SK-N-SH (cell line): ENCODE results near the gene EPHA5. TPM values are rescaled to one million over a fixed set of nuclear protein-coding genes. Genes with fewer than 3 reads are reported as not detected.

Source experiments
- CTCF ChIA-PET: fragments of 300-600, 350-600 bp; formaldehyde crosslinking; extraction: SDS; loops from one replicate; lab custom pipeline; 2021; lab: Yijun Ruan, JAX
- POLR2A ChIA-PET: fragments of 350-600 bp; sonication (Branson Sonifier 250); formaldehyde crosslinking; extraction: SDS; loops from one replicate; lab custom pipeline; 2020; ENCODE audit warnings: antibody characterized with exemption, inconsistent platforms; lab: Yijun Ruan, JAX
- DNase-seq: peaks from one replicate; pipeline ENCODE4 v3.0.0; 2012
- H2AFZ ChIP-seq: fragments of 200-600 bp; sonication (generic); 2 replicates; pipeline ENCODE4 v1.8.1; 2016; ENCODE audit warnings: antibody characterized with exemption, mild to moderate bottlenecking, low read depth
- H3F3A ChIP-seq: fragments of 200-600 bp; sonication (generic); replicated peaks from 2 replicates; pipeline ENCODE3; 2016; ENCODE audit warnings: antibody characterized with exemption, mild to moderate bottlenecking; ENCODE audit not compliant: insufficient read depth
- H3K27ac ChIP-seq, 2 experiments: fragments of 200-500 bp in 1 of 2; fragments of 200-600 bp in 1 of 2; sonication (Bioruptor generic) in 1 of 2; sonication (generic), shearing (Covaris generic) in 1 of 2; 2 replicates each; pipeline versions ENCODE4 v1.5.1 to v1.6.1; 2014 to 2016; ENCODE audit warnings: low read depth in 2 of 2, inconsistent platforms in 1 of 2, low read length in 1 of 2, mild to moderate bottlenecking in 1 of 2, mixed read lengths in 1 of 2
- H3K27me3 ChIP-seq: fragments of 200-600 bp; sonication (generic), shearing (Covaris generic); 2 replicates; pipeline ENCODE4 v1.6.1; 2016; ENCODE audit warnings: mixed run types; ENCODE audit not compliant: insufficient read depth
- H3K36me3 ChIP-seq, 2 experiments: fragments of 200-500 bp in 1 of 2; fragments of 200-600 bp in 1 of 2; sonication (Bioruptor generic) in 1 of 2; sonication (generic) in 1 of 2; replicated peaks in 1 of 2; 2 replicates each; pipeline versions ENCODE3 to v1.5.1; 2014 to 2016; ENCODE audit warnings: low read length in 1 of 2, mild to moderate bottlenecking in 1 of 2; ENCODE audit not compliant: insufficient read depth in 2 of 2, control insufficient read depth in 1 of 2
- H3K4me1 ChIP-seq, 2 experiments: fragments of 200-500 bp in 1 of 2; fragments of 200-600 bp in 1 of 2; sonication (Bioruptor generic) in 1 of 2; sonication (generic), shearing (Covaris generic) in 1 of 2; 2 replicates each; pipeline versions ENCODE4 v1.5.1 to v1.6.1; 2014 to 2016; ENCODE audit warnings: low read depth in 1 of 2, low read length in 1 of 2, mixed run types in 1 of 2; ENCODE audit not compliant: insufficient read depth in 2 of 2, control insufficient read depth in 1 of 2
- H3K4me2 ChIP-seq: fragments of 200-600 bp; sonication (generic), shearing (Covaris generic); 2 replicates; pipeline ENCODE4 v1.6.1; 2017; ENCODE audit warnings: mixed run types
- H3K4me3 ChIP-seq, 2 experiments: fragments of 200-500 bp in 1 of 2; fragments of 200-600 bp in 1 of 2; sonication (Bioruptor generic) in 1 of 2; sonication (generic), shearing (Covaris generic) in 1 of 2; 2 replicates each; pipeline versions ENCODE4 v1.5.1 to v1.8.1; 2014 to 2016; ENCODE audit warnings: low read depth in 2 of 2, inconsistent platforms in 1 of 2, low read length in 1 of 2, mild to moderate bottlenecking in 1 of 2, mixed read lengths in 1 of 2, moderate library complexity in 1 of 2
- H3K79me2 ChIP-seq: fragments of 200-600 bp; sonication (generic); 2 replicates; pipeline ENCODE4 v1.8.1; 2017; ENCODE audit warnings: mild to moderate bottlenecking; ENCODE audit not compliant: insufficient read depth
- H3K9ac ChIP-seq: fragments of 200-600 bp; sonication (generic); 2 replicates; pipeline ENCODE4 v1.6.1; 2017; ENCODE audit warnings: mixed run types
- H3K9me2 ChIP-seq: fragments of 200-600 bp; sonication (generic); 2 replicates; pipeline ENCODE4 v1.6.1; 2017; ENCODE audit warnings: mixed run types
- H3K9me3 ChIP-seq: fragments of 200-600 bp; sonication (generic); 2 replicates; pipeline ENCODE4 v1.6.1; 2017; ENCODE audit warnings: mixed run types, mild to moderate bottlenecking, moderate library complexity
- H4K20me1 ChIP-seq: fragments of 200-600 bp; sonication (generic); 2 replicates; pipeline ENCODE4 v1.6.1; 2017; ENCODE audit warnings: mild to moderate bottlenecking, mixed run types; ENCODE audit not compliant: insufficient read depth
- EP300 ChIP-seq, 2 experiments: IDR thresholded peaks; 2 replicates each; pipeline versions ENCODE4 v1.4.0 to v1.6.1; 2012; ENCODE audit warnings: borderline replicate concordance in 1 of 2, low read depth in 1 of 2, low read length in 1 of 2
- EZH2phosphoT487 ChIP-seq: fragments of 200-600 bp; sonication (generic); IDR thresholded peaks from 2 replicates; pipeline ENCODE4 v1.6.1; 2017; ENCODE audit warnings: low read depth, mixed run types, mild to moderate bottlenecking, antibody characterized with exemption, moderate library complexity, borderline replicate concordance
- GABPA ChIP-seq: IDR thresholded peaks from 2 replicates; pipeline ENCODE4 v1.4.0; 2012; ENCODE audit warnings: low read depth, mild to moderate bottlenecking
- JUND ChIP-seq: IDR thresholded peaks from 2 replicates; pipeline ENCODE4 v1.4.0; 2012
- MEF2A ChIP-seq: IDR thresholded peaks from 2 replicates; pipeline ENCODE4 v1.4.0; 2012; ENCODE audit warnings: low read depth, borderline replicate concordance
- NFIC ChIP-seq: IDR thresholded peaks from 2 replicates; pipeline ENCODE4 v1.4.0; 2012; ENCODE audit warnings: borderline replicate concordance
- NRF1 ChIP-seq: IDR thresholded peaks from 2 replicates; pipeline ENCODE4 v1.6.1; 2012; ENCODE audit warnings: low read depth, mild to moderate bottlenecking, low read length
- RAD21 ChIP-seq: IDR thresholded peaks from 2 replicates; pipeline ENCODE4 v1.6.1; 2012; ENCODE audit warnings: mild to moderate bottlenecking, low read length
- RFX5 ChIP-seq: IDR thresholded peaks from 2 replicates; pipeline ENCODE4 v1.6.1; 2012; ENCODE audit warnings: mild to moderate bottlenecking, improper control_type of control experiment, low read length
- RXRA ChIP-seq: IDR thresholded peaks from 2 replicates; pipeline ENCODE4 v1.4.0; 2012; ENCODE audit warnings: low read depth, mild to moderate bottlenecking, borderline replicate concordance
- SIN3A ChIP-seq: IDR thresholded peaks from 2 replicates; pipeline ENCODE4 v1.6.1; 2012; ENCODE audit warnings: low read depth, mild to moderate bottlenecking, low read length, moderate library complexity, borderline replicate concordance
- YY1 ChIP-seq: IDR thresholded peaks from 2 replicates; pipeline ENCODE4 v1.4.0; 2012; ENCODE audit warnings: low read depth, mild to moderate bottlenecking
- WGBS: methylation state at CpG from one replicate; pipeline ENCODE4 v1.1.6; 2017; ENCODE audit warnings: low lambda C conversion rate; 5-methylcytosine and 5-hydroxymethylcytosine counted together
- polyA plus RNA-seq, 3 experiments: library from polyadenylated mRNA; depleted of rRNA; stranded (reverse); fragments of >200 nt; gene quantifications; 2 replicates each; pipeline ENCODE4 v1.2.3, GENCODE V29; 2012
- TF ChIP-seq, protein P1 (sequence below): fragments of 150-350 bp; IDR thresholded peaks from 2 replicates; pipeline ENCODE4 v1.6.1; 2016; ENCODE audit warnings: mild to moderate bottlenecking, low read depth, low read length
- TF ChIP-seq, protein P2 (sequence below): IDR thresholded peaks from 2 replicates; pipeline ENCODE4 v1.4.0; 2012; ENCODE audit warnings: low read depth, borderline replicate concordance
- TF ChIP-seq, protein P3 (sequence below): IDR thresholded peaks from 2 replicates; pipeline ENCODE4 v1.4.0; 2012; ENCODE audit warnings: low read depth, borderline replicate concordance
- TF ChIP-seq, protein P4 (sequence below): IDR thresholded peaks from 2 replicates; pipeline ENCODE4 v1.6.1; 2012; ENCODE audit warnings: mild to moderate bottlenecking, low read depth, low read length, moderate library complexity
- TF ChIP-seq, protein P5 (sequence below): IDR thresholded peaks from 2 replicates; pipeline ENCODE4; 2012

EPHA5 gene
- polyA plus RNA-seq, 1 of the 3 experiments (the other 2 are of a cell fraction), result not detected

- POLR2A ChIA-PET, result no interaction called here
These were observed 18.5 kb downstream of the EPHA5 start for GRCh38 chr4:65651751-65652150.

More at GRCh38 chr4:65651751-65652150, 18.5 kb downstream of the EPHA5 start:
- Histone ChIP-seq H4K20me1 (no peaks in the 10 kb centered on the region), H3K4me1 (no peaks in the 10 kb centered on the region), H3K79me2 (no peaks in the 10 kb centered on the region), H3K9me3 (no peaks in the 10 kb centered on the region), H3K4me2 (no peak overlapping the region), H3K36me3 (no peaks in the 10 kb centered on the region), H3F3A (no peaks in the 10 kb centered on the region), H3K9me2 (no peaks in the 10 kb centered on the region), H3K27ac (no peak overlapping the region), H2AFZ (no peak overlapping the region), H3K9ac (no peak overlapping the region), H3K4me3 (no peak overlapping the region), H3K27me3 (no peaks in the 10 kb centered on the region)
- TF ChIP-seq JUND (no peak), GABPA (no peak), MEF2A (no peak), SIN3A (no peak), NRF1 (no peak), YY1 (no peak), EP300 (IDR thresholded peaks at IDR 0.05; ENCODE audit: borderline replicate concordance in 1 of 2, low read depth in 1 of 2, low read length in 1 of 2) (no peak), RXRA (no peak), EZH2phosphoT487 (no peak), RFX5 (no peak), RAD21 (no peak), NFIC (no peak)
- TF ChIP-seq, protein P1, sequence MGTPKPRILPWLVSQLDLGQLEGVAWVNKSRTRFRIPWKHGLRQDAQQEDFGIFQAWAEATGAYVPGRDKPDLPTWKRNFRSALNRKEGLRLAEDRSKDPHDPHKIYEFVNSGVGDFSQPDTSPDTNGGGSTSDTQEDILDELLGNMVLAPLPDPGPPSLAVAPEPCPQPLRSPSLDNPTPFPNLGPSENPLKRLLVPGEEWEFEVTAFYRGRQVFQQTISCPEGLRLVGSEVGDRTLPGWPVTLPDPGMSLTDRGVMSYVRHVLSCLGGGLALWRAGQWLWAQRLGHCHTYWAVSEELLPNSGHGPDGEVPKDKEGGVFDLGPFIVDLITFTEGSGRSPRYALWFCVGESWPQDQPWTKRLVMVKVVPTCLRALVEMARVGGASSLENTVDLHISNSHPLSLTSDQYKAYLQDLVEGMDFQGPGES, result no peak
- TF ChIP-seq, protein P2, sequence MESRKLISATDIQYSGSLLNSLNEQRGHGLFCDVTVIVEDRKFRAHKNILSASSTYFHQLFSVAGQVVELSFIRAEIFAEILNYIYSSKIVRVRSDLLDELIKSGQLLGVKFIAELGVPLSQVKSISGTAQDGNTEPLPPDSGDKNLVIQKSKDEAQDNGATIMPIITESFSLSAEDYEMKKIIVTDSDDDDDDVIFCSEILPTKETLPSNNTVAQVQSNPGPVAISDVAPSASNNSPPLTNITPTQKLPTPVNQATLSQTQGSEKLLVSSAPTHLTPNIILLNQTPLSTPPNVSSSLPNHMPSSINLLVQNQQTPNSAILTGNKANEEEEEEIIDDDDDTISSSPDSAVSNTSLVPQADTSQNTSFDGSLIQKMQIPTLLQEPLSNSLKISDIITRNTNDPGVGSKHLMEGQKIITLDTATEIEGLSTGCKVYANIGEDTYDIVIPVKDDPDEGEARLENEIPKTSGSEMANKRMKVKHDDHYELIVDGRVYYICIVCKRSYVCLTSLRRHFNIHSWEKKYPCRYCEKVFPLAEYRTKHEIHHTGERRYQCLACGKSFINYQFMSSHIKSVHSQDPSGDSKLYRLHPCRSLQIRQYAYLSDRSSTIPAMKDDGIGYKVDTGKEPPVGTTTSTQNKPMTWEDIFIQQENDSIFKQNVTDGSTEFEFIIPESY, result no peak
- TF ChIP-seq, protein P3, sequence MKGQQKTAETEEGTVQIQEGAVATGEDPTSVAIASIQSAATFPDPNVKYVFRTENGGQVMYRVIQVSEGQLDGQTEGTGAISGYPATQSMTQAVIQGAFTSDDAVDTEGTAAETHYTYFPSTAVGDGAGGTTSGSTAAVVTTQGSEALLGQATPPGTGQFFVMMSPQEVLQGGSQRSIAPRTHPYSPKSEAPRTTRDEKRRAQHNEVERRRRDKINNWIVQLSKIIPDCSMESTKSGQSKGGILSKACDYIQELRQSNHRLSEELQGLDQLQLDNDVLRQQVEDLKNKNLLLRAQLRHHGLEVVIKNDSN, result no peak
- TF ChIP-seq, protein P4, sequence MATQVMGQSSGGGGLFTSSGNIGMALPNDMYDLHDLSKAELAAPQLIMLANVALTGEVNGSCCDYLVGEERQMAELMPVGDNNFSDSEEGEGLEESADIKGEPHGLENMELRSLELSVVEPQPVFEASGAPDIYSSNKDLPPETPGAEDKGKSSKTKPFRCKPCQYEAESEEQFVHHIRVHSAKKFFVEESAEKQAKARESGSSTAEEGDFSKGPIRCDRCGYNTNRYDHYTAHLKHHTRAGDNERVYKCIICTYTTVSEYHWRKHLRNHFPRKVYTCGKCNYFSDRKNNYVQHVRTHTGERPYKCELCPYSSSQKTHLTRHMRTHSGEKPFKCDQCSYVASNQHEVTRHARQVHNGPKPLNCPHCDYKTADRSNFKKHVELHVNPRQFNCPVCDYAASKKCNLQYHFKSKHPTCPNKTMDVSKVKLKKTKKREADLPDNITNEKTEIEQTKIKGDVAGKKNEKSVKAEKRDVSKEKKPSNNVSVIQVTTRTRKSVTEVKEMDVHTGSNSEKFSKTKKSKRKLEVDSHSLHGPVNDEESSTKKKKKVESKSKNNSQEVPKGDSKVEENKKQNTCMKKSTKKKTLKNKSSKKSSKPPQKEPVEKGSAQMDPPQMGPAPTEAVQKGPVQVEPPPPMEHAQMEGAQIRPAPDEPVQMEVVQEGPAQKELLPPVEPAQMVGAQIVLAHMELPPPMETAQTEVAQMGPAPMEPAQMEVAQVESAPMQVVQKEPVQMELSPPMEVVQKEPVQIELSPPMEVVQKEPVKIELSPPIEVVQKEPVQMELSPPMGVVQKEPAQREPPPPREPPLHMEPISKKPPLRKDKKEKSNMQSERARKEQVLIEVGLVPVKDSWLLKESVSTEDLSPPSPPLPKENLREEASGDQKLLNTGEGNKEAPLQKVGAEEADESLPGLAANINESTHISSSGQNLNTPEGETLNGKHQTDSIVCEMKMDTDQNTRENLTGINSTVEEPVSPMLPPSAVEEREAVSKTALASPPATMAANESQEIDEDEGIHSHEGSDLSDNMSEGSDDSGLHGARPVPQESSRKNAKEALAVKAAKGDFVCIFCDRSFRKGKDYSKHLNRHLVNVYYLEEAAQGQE, result no peak
- TF ChIP-seq, protein P5, sequence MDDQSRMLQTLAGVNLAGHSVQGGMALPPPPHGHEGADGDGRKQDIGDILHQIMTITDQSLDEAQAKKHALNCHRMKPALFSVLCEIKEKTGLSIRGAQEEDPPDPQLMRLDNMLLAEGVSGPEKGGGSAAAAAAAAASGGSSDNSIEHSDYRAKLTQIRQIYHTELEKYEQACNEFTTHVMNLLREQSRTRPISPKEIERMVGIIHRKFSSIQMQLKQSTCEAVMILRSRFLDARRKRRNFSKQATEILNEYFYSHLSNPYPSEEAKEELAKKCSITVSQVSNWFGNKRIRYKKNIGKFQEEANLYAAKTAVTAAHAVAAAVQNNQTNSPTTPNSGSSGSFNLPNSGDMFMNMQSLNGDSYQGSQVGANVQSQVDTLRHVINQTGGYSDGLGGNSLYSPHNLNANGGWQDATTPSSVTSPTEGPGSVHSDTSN, result no peak
- CTCF ChIA-PET, result no interaction called here
- no peak for DNase-seq
- WGBS, result 12% methylated on average over 3 of the region's 3 CpGs
